Ammon's horn (tissue), 1 donor: ENCODE data around the gene DGLUCY.
"Not testable (repeated sequence)": the region's sequence is repeated elsewhere in the genome, so short reads cannot be mapped to it uniquely, and the experiment has no call there.

ENCODE experiments used
- DNase-seq: peaks from one replicate; pipeline ENCODE4 v3.0.0-alpha.2; 2016; ENCODE audit warnings: low spot score

Gene DGLUCY

DNA sequence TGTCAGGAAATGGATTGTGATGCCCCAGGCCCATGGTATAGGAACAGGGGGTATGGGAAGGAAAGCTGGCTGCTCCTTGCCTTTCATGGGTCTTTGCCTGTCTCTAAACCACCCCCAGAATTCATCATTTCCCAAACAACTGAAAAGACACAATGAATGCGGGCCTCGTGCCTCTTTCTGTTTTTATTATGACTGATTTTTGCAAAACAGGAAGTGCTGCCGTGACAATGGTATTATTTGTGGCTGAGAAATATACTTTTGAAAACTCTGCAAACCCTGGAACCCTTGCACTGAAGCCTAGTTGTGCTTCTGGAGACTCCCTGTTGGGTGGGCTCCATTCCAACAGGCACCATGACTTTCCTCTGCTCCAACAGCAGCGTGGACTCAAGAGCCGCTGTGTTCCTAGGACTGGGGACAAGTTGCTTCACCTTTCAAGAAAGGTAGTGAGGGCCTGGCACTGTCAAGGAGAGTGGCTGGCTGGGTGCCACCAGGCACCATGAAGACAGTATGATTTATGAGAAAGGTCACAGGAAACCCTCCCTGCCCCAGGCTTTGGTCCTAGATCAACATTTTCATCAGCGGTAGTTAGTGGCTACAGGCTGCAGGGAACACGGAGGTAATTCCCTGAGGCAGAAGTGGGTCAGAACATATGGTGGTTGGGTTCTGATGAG, 4.8 kb upstream of the DGLUCY start:
- peak; percentile 17 for DNase-seq

DNA sequence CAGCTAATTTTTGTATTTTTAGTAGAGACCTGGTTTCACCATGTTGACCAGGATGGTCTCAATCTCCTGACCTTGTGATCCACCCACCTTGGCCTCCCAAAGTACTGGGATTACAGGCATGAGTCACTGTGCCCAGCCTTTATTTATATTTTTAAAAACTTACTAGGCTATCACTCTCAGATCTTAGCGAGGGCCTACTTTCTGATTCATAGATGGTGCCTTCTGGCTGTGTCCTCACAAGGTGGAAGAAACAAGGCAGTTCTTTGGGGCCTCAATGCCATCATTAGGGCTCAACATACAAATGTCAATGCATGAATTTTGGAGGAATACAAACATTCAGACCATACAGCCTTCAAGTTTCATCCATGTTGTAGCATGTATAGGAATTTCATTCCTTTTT, 2.4 kb upstream of the DGLUCY start:
- DNase-seq, result no peak

DNA sequence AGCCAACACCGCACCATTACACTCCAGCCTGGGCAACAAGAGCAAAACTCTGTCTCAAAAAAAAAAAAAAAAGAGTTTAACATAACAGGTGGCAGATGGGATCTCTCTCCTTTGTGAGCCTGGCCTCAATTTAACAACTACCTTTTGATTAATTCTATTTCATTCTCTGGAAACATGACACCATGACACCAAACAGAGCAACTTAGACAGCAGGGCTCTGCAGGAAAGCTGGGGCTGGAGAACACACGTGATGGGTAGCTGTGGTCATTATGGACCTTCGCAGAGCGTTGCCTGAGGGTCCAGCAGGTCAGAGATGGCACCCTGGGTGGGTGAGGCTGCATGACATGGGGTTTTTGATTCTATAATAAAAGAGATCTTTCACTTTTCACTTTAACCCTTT, 1.7 kb upstream of the DGLUCY start:
- no peak for DNase-seq

DNA sequence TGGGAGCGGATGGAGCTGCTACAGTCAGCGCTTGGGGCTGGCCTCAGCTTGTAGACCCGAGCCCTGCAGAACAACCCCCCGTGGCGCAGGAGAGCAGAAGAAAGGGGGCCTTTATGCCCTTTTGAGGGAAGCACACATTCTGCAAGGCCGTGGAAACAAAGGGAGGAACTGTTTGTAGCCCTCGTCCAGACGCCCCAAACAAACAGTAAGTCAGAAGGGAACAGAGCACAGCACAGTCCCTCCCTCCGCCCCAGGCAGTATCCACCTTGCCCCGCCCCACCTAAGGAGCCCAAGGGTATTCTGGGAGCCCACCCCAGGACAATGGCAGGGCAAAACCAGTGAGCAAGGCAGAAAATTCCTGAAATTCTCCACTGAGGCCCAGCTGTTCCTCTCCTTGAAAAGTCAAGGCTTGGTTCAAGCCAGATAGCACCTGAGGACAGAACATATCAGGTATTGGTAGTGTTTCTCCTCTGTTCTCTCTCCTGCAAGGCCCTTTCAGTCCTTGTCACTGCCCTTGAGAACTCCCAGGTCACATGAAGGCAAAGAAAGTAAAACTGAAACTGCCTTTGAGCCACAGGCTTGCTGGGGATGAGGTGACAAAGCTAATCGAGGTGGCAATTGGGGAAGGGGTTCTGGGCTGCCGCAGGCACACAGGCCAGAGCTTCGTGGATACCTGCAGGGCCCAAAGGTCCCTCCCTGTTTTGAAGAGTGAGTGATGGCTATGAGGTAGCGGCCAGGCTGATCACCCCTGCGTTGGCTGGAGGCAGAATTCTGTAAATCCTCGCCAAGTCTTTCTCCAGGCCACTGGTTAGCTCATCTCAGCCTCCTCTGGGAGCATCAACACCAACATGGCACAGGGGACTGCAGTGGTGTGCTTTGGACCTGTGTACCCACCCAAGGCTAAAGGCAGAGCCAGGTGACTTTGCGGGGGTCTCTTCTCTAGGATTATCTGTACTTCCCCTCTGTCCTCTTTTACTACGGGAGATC, 499 bp downstream of the DGLUCY start:
- peak; percentile 99 for DNase-seq

DNA sequence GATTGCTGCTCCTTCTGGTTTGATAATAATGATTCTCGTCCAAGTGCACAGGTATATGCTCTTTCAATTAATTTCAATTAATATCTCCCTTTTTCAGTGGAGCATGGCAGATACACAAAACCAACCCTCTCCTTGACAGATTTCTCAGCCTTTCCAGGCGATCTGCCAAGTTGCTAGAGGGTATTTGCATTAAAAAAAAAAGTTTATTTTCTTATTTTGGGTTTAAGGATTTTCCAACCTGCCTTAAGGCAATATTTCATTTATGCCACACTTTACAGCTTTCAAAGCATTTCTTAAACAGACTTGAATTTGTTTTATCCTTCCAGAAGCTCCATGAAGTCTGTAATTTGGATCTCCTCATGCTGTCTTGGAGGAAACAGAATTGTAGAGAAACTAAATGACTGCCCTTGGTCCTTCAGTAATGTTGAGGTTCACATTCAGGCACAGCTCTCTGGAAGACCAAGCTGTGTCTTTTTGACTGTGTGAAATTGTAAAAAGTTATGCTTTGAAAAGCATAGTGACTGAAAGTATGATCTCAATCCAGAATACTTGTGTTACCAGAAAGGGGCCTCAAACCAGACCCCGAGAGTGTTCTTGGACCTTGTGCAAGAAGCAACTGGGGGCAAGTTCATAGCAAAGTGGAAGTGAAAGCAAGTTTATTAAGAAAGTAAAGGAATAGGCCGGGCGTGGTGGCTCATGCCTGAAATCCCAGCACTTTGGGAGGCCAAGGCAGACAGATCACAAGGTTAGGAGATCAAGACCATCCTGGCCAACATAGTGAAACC, 2.3 kb downstream of the DGLUCY start:
- no peak for DNase-seq

DNA sequence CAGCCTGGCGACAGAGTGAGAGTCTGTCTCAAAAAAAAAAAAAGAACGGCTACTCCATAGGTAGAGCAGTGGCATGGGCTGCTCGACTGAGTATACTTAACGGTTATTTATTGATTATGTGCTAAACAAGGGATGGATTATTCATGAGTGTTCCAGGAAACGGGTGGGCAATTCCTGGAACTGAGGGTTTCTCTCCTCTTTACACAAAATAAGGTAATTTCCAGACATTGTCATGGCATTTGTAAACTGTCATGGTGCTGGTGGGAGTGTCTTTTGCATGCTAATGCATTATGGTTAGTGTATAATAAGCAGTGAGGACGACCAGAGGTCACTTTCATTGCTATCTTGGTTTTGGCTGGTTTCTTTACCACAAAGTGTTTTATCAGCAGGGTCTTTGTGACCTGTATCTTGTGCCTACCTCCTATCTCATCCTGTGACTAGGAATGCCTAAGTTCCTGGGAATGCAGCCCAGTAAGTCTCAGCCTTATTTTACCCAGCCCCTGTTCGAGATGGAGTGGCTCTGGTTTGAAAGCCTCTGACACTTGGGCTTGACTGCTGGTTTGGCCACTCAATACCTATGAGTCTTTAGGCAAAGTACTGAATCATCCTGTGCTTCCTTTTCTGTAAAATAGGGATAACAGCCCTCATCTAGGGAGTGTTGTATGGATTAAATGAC, 3.2 kb downstream of the DGLUCY start:
- no peak for DNase-seq

DNA sequence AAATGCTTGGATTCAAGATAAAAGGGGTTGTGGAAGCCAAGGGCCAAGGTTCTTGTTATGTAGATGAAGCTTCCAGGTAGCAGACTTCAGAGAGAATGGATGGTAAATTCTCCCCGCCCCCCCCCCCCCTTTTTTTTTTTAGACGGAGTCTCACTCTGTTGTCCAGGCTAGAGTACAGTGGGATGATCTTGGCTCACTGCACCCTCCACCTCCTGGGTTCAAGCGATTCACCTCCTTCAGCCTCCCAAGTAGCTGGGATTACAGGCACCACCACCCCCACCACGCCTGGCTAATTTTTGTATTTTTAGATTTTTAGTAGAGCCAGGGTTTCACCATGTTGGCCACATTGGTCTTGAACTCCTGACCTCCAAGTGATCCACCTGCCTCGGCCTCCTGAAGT, 4.1 kb downstream of the DGLUCY start:
- no peak for DNase-seq

DNA sequence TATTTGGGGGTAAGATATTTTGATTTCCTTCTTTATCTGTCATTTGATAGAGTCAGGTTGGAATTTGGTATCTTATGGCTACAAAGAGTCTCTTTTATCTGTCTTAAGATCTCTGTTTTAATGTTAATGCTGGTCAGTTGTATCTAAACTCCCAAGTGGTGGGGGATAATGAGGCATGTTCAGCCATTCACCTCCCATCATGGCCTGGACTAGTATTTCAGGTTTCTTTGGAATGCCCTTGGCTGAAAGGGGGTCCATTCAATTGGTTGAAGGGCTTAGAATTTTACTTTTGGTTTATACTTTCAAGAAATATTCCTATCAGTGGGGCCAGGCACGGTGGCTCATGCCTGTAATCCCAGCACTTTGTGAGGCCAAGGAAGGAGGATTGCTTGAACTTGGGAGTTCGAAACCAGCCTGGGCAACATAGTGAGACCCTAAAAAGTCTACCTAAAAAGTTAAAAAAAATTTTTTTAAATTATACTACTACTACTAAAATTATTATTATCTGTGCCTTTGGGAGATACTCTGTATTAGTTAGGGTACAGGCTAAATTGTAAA, 4.7 kb downstream of the DGLUCY start:
- no peak for DNase-seq

DNA sequence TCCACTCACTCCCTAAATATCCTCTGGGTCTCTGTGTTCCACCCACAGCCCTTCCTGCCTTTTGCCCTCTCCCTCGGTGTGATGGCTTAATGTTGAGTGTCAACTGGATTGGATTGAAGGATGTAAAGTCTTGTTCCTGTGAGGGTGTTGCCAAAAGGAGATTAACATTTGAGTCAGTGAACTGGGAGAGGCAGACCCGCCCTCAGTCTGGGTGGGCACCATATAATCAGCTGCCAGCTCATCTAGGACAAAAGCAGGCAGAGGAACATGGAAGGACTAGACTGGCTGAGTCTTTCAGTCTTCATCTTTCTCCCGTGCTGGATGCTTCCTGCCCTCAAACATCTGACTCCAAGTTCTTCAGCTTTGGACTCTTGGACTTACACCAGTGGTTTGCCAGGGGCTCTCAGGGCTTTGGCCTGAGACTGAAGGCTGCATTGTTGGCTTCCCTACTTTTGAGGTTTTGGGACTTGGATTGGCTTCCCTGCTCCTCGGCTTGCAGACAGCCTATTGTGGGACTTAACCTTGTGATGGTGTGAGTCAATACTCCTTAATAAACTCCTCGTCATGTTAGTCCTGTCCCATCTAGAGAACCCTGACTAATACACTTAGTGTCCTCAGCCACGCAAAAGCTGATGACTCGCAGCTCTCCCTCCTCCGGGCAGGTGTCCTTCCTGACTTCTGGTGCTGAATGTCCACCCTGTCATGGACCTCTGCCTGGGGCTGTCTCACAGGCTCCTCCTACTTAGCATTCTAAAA, 5.9 kb downstream of the DGLUCY start:
- no peak for DNase-seq

DNA sequence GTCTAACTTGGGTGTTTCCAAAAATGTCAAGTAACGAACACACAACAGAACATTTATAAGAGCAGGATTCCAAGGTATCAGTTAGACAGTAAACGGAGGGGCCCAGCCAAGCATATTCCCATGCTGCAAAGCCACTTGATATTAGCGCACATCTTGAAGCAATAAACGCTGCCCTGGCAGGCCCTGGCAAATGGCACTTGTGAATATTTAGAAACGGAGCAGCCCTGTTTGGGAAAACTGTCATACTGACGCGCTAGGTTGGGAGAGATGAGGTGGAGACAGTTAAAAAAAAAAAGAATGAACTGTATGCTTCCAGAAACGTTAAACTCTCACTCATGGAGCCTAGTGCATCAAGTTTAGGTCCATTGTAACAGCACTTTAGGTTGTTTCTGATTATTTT, 9.3 kb downstream of the DGLUCY start:
- DNase-seq, result no peak

DNA sequence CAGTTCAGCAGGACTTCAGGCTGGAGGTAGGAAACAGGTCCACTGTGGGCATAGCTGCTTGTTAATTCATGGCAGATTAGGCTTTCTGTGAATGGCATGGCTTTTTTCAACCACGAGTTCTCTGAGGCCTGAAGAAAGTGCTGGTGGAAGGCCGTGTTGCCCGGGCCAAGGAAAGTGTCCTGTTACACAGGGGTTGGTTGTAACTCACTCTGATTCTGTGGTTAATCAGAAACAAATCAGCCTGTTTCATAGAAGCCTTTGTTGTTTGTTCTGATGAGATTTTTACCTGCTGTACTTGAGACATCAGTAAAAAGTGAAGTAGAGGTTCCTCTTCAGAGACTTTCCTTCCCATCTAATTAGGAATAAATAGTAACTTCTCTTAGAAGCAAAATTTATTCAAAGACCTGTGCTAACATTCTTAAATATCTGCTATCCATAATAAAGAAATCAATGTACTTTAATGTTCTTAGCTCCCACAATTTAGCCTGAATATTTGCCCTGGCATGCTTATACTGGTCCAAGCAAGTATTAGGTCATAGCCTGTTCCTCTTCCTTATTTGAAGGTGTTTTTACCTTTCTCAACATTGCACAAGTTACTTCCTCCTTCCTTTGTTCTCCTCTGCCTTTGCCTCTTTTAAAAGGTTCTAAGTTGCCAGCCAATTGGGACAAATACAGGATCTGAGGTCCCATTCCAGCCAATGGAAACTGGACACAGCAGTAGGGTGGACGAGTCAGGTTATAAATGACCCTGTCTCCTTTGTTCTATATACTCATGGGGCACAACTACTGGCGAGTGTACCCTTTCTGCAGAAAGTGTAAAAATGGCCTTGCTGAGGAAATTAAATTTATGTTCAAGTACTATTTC, 10.8 kb downstream of the DGLUCY start:
- DNase-seq, result not testable (repeated sequence)

DNA sequence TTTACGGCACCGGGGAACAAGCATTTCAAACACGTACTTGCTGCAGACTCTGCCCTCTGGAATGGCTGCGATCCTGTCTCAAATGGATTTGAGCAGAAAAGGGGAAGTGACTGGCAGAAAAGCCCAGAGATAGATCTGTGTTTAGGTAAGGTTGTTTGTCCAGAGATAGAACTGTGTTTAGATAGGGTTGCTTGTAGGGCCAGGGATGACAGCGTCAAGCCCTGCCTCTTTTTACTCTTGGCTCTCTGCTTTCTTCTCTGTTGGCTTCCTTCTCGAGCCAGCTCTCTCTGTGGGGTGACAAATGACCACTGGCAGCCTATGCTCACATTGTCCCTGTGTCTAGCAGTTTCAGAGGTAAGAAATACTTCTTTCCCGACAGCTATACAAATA, 11.4 kb downstream of the DGLUCY start:
- DNase-seq, result no peak

DNA sequence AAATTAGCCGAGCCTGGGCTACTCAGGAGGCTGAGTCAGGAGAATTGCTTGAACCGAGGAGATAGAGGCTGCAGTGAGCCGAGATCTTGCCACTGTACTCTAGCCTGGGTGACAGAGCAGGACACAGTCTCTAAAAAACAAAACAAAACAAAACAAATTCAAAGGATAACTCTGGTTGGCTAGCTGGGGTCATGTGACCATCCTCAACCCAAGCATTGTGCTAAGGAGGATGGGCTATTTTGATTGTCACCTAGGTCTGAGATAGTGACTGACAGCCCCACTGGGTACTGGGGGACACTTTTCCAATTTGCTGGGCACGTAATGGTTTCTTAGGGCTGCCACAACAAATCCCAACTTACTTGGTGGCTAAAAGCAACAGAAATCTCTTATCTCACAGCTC, 11.9 kb downstream of the DGLUCY start:
- no peak for DNase-seq

DNA sequence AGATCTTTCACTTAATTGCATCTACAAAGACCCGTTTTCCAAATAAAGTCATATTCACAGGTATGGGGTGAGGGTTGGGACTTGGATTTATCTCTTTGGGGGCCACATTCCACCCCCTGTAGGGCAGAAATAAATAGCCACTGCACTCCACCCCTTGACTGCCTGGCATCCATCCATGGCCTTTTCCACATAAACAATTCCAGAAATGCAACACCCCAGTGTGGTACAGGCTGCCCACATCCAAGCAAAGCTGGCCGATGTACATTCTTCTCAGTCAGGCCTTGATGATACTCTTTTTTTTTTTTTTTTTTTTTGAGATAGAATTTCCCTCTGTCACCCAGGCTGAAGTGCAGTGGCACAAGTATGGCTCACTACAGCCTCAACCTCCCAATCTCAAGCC, 12.9 kb downstream of the DGLUCY start:
- DNase-seq, result no peak

DNA sequence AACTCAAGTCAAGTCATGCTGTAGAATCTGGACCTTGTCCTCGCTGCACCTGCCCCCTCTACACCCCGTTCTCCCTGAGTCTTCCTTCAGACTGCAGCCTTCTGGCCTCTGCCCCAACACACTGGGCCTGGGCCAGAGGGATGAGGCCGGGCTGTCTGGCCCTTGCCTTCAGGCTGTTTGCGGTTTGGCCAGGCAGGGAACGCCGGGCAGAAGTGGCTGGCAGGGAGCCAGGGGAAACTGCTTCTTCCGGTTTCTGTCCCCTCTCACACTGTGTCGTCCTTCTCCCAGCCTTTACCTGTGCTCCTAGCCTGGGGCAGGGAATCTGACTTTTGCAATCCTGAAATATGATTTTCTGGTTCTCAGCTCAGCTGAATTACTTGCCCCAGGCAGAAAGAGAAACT, 13.5 kb downstream of the DGLUCY start:
- no peak for DNase-seq

DNA sequence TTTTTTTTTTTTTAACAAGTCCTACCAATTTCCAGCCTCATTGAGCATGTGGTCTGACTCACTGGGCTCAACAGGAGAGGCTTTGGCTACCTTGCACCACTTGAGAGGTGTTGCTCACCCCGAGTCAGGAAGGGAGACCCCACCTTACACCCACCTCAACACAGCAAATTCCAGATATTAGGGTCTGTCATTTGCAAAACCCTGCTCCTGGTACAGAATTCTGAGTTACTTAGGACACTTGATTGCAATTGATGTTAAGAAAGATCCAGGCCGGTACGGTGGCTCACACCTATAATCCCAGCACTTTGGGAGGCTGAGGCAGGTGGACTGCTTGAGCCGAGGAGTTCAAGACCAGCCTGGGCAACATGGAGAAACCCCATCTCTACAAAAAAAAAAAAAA, 14.1 kb downstream of the DGLUCY start:
- no peak for DNase-seq

DNA sequence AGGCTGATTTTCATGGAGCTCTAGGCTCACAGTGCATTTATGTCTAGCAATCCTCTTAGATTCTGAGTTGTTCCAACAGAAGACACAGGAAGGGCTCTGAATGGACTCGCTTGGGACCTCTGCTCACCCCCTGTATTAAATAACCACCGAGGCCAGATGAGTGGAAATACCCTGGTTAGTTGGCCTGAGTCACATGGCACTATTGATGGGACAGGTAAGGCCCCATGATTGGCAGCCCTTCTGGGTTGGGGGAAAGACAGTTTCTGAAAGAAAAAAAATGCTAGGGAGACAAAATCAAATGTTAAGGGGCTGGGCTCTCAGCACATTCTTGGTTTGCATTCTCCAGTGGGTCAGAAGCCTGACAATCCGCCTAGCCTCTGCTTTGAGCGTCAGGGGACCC, 14.8 kb downstream of the DGLUCY start:
- DNase-seq, result no peak

DNA sequence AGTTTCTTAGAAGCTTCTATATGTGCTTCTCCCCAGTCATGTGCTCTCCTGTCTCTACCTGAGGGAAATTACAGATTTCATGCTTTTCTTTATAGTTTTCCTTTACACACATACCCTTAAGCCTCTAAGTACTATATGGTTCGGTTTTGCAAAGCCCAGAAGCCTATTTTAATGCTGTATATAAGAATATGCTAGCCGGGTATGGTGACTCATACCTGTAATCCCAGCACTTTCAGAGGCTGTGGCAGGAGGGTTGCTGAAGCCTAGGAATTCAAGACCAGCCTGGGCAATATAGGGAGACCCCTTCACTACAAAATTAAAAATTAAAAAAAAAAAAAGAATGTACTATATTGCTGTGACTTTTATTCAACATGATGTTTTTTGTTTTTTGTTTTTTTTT, 15.4 kb downstream of the DGLUCY start:
- DNase-seq, result no peak

DNA sequence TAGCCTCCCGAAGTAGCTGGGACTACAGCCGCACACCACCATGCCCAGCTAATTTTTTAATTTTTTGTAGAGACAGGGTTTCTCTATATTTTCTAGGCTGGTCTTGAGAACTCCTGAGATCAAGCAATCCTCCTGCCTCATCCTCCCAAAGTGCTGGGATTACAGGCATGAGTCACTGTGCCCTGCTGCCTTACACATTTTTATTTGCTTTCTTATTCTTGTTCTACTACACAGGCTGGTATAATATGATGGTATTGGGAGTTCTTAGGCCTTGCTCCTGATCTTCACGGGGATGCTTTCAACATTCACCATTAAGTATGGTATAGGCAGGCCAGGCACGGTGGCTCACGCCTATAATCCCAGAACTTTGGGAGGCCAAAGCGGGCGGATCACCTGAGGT, 21.2 kb downstream of the DGLUCY start:
- no peak for DNase-seq
